Measurements from ENCODE around the gene COL4A1. TPM values are rescaled to one million over a fixed set of nuclear protein-coding genes. Genes with fewer than 3 reads are reported as not detected.

Gene COL4A1
- total RNA-seq, 1 experiment from 2014 or later, result 4.8 TPM

GRCh38 chr13:110327051-110327721 lies 20.2 kb upstream of the COL4A1 start:
- no peaks in the 10 kb centered on the region for H3K36me3 Mint-ChIP-seq (ENCODE audit: insufficient read depth, unreplicated experiment)
- H3K27me3 Mint-ChIP-seq (ENCODE audit: insufficient read depth, unreplicated experiment), result no peaks in the 10 kb centered on the region
- Histone ChIP-seq H3K36me3 (ENCODE audit: control insufficient read depth, insufficient read depth, low read length) (no peaks in the 10 kb centered on the region), H3K9me3 (no peaks in the 10 kb centered on the region), H3K27me3 (replicated peaks; ENCODE audit: control insufficient read depth, insufficient read depth, low read length) (no peaks in the 10 kb centered on the region), H3K4me1 (peaks cover 21% of the 10 kb centered on the region), H3K4me3 (ENCODE audit: low read depth, low read length) (no peak overlapping the region)
- intact Hi-C loops (cut with micrococcal nuclease; ENCODE audit: unreplicated experiment), result no loop called here
- peaks cover 12% of the 10 kb centered on the region for H3K4me1 Mint-ChIP-seq (ENCODE audit: low read depth, unreplicated experiment)
- ChIA-PET CTCF (no interaction called here), POLR2A (no interaction called here)
- peak overlapping the region; percentile 51 for H3K27ac Mint-ChIP-seq (ENCODE audit: unreplicated experiment)
- TF ChIP-seq CTCF (IDR thresholded peaks at IDR 0.05; ENCODE audit: insufficient read depth in 1 of 2, low read depth in 1 of 2, low read length in 1 of 2, severe bottlenecking in 1 of 2, unreplicated experiment in 1 of 2), result no peak
- DNase-seq, result no peak
- no TSS peak for BruUV-seq (replicated peaks)
- no peak overlapping the region for H3K4me3 Mint-ChIP-seq (ENCODE audit: unreplicated experiment)
- H3K9me3 Mint-ChIP-seq (ENCODE audit: unreplicated experiment), result no peaks in the 10 kb centered on the region

- CTCF ChIA-PET, result no interaction called here
- peaks cover 14% of the 10 kb centered on the region for H3K4me1 Mint-ChIP-seq (ENCODE audit: low read depth, unreplicated experiment)
- H3K4me3 Mint-ChIP-seq (ENCODE audit: unreplicated experiment), result no peak overlapping the region
- H3K27me3 Mint-ChIP-seq (ENCODE audit: insufficient read depth, unreplicated experiment), result no peaks in the 10 kb centered on the region
- no peaks in the 10 kb centered on the region for H3K9me3 ChIP-seq
- BruUV-seq (replicated peaks), result no TSS peak
- no peak overlapping the region for H3K4me3 ChIP-seq (ENCODE audit: low read depth, low read length)
- H3K27ac Mint-ChIP-seq (ENCODE audit: unreplicated experiment), result peak overlapping the region; percentile 51
- H3K4me1 ChIP-seq, result peaks cover 17% of the 10 kb centered on the region
- POLR2A ChIA-PET, result no interaction called here
- H3K36me3 ChIP-seq (ENCODE audit: control insufficient read depth, insufficient read depth, low read length), result no peaks in the 10 kb centered on the region
- no peaks in the 10 kb centered on the region for H3K36me3 Mint-ChIP-seq (ENCODE audit: insufficient read depth, unreplicated experiment)
- no peak for DNase-seq
- intact Hi-C loops (cut with micrococcal nuclease; ENCODE audit: unreplicated experiment), result no loop called here
- no peaks in the 10 kb centered on the region for H3K27me3 ChIP-seq (replicated peaks; ENCODE audit: control insufficient read depth, insufficient read depth, low read length)
- H3K9me3 Mint-ChIP-seq (ENCODE audit: unreplicated experiment), result peaks cover 6% of the 10 kb centered on the region
- no peak for TF ChIP-seq CTCF (IDR thresholded peaks at IDR 0.05; ENCODE audit: insufficient read depth in 1 of 2, low read depth in 1 of 2, low read length in 1 of 2, severe bottlenecking in 1 of 2, unreplicated experiment in 1 of 2)
Observed at GRCh38 chr13:110326263-110326904, 19.4 kb upstream of the COL4A1 start.

DNA sequence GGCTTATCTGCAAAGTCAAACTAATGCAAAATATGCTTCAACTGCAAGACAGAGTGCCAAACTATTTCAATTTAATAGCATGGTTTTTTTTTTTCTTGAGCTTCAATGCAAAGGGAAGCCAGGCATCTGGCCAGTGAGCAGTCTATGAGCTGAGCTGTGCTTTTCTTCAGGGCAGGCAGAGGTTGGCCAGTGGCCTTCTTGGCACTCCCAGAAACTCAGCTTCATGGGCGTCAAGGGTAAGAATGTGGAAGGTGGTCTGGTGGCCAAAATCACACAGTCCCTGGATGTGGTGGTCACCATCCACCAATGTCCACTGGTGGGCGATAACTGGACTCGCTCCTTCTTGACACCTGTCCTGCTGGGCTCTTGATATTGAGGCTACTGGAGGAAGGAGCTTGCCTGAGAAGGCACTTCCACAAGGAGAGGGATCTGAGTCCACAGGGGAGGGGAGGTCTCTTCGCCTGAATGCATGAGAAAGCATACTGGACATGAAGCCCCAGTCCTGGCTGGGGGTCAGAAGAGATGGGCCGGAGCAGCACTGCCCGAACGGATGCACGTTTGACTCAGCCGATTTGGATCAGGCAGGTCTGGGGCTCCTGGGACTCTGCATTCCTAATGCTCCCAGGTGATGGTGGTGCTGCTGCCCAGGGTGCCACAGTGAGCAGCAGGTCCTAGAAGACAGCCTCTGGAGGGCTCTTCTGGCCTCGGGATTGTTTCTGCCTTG lies 17.2 kb upstream of the COL4A1 start:
- intact Hi-C loops (cut with micrococcal nuclease; ENCODE audit: unreplicated experiment), result no loop called here
- BruUV-seq (replicated peaks), result no TSS peak
- TF ChIP-seq CTCF (IDR thresholded peaks at IDR 0.05; ENCODE audit: insufficient read depth in 1 of 2, low read depth in 1 of 2, low read length in 1 of 2, severe bottlenecking in 1 of 2, unreplicated experiment in 1 of 2), result no peak
- Mint-ChIP-seq H3K36me3 (ENCODE audit: insufficient read depth, unreplicated experiment) (no peaks in the 10 kb centered on the region), H3K4me1 (ENCODE audit: low read depth, unreplicated experiment) (peaks cover 25% of the 10 kb centered on the region), H3K27ac (ENCODE audit: unreplicated experiment) (no peak overlapping the region), H3K27me3 (ENCODE audit: insufficient read depth, unreplicated experiment) (no peaks in the 10 kb centered on the region), H3K9me3 (ENCODE audit: unreplicated experiment) (peaks cover 11% of the 10 kb centered on the region), H3K4me3 (ENCODE audit: unreplicated experiment) (no peak overlapping the region)
- no peak for DNase-seq
- no peaks in the 10 kb centered on the region for H3K27me3 ChIP-seq (replicated peaks; ENCODE audit: control insufficient read depth, insufficient read depth, low read length)
- H3K4me1 ChIP-seq, result peaks cover 31% of the 10 kb centered on the region
- H3K4me3 ChIP-seq (ENCODE audit: low read depth, low read length), result no peak overlapping the region
- no peaks in the 10 kb centered on the region; the same call in 1 of the 2 replicates for H3K9me3 ChIP-seq
- CTCF ChIA-PET, result interaction anchor here (0.8 kb wide), 1 partner anchor 12 kb away, joined by 3 read pairs; no protein-coding TSS in a partner anchor
- POLR2A ChIA-PET, result interaction anchor here (0.7 kb wide), 1 partner anchor 388 kb away, joined by 3 read pairs; no protein-coding TSS in a partner anchor
- no peaks in the 10 kb centered on the region for H3K36me3 ChIP-seq (ENCODE audit: control insufficient read depth, insufficient read depth, low read length)
